Activated naive CD4-positive, alpha-beta T cell treated with anti-CD3 and anti-CD28 coated beads for 36 hours (primary cell): Measurements from ENCODE around the gene PPP6R1. TPM values are rescaled to one million over a fixed set of nuclear protein-coding genes. Genes with fewer than 3 reads are reported as not detected.
A peak's percentile ranks its signal among the peaks of the same experiment; 100 is the strongest.

Experiments
- CTCF ChIA-PET: fragments of 350-600 bp; sonication (Branson Sonifier 250); formaldehyde crosslinking; loops from one replicate; lab custom pipeline; 2021; ENCODE audit warnings: antibody characterized with exemption; lab: Charles Lee
- DNase-seq: peaks from one replicate; pipeline ENCODE4 v3.0.0-alpha.2; 2020
- H3K27ac Mint-ChIP-seq: one replicate; pipeline ENCODE4 v1.8.0; 2021; ENCODE audit warnings: mild to moderate bottlenecking, mixed read lengths
- H3K27me3 Mint-ChIP-seq: one replicate; pipeline ENCODE4 v1.8.0; 2021; ENCODE audit warnings: low read depth, mixed read lengths
- H3K36me3 Mint-ChIP-seq: one replicate; pipeline ENCODE4 v1.8.0; 2021; ENCODE audit warnings: low read depth, mixed read lengths
- H3K4me1 Mint-ChIP-seq: one replicate; pipeline ENCODE4 v1.8.0; 2021; ENCODE audit warnings: low read depth, mixed read lengths
- H3K4me3 Mint-ChIP-seq: one replicate; pipeline ENCODE4 v1.8.0; 2021; ENCODE audit warnings: mild to moderate bottlenecking, moderate library complexity, mixed read lengths
- H3K9me3 Mint-ChIP-seq: one replicate; pipeline ENCODE4 v1.8.0; 2021; ENCODE audit warnings: mixed read lengths
- intact Hi-C: fragments of 100-400 bp; cut with micrococcal nuclease; formaldehyde crosslinking; loops from one replicate; pipeline ENCODE4 v1.15.1; 2023
- total RNA-seq, 2 experiments: library from RNA; stranded (reverse); gene quantifications; one replicate each; pipeline ENCODE4 v1.2.3, GENCODE V29; 2021

The PPP6R1 gene
- total RNA-seq, 2 experiments from 2014 or later: 166 to 174 TPM

DNA sequence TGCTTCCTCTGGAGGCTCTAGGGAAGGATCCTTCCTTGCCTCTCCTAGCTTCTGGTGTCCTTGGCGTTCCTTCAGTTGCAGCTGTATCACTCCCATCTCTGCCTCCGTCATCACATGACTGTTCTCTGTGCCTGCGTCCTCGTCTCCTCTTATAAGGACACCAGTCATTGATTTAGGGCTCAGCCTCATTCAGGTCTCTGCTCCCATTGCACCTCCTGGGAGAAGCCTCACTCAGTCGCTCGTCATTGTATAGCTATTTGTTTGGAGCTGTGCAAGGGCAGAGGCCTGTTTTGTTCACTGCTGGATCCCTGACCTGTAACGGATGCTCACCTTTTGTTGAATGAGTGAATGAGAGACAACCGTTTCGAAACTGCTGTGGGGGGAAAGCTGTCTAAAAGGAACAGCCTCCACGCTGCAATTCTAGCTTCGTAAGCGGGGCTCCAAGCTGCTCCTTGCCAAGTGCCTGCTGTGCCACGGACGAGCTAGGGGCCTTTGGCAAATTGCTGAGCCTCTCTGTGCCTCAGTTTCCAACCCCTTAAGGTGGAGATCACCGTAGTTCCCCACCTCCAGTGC lies 42.2 kb upstream of the PPP6R1 start:
- Mint-ChIP-seq H3K27me3 (no peaks in the 10 kb centered on the region), H3K27ac (no peak overlapping the region)
- CTCF ChIA-PET: interaction anchor here (0.6 to 3.2 kb wide), 24 partner anchors 7 to 204 kb away, joined by 3 to 28 read pairs (median 4); partner anchors contain the start of genes BRSK1, HSPBP1, KMT5C and PPP6R1

DNA sequence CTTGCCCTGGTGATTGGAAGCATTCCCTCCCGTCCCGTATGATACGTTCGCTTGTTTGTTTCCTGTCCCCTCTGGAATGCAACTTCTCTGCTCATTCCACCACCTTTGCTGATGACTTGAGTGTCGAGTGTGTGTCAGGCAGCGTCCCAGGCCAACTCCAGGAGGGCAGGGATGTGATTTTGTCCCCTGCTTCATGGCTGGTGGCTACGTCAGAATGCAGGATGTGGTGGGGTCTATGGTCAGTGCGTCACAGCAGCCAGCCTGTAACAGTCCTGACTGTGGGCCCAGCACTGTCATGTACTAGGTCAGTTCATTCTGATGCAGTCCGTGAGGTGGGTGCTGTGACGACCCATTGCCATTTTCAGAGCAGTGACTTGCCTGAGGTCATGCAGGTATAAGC lies 41.2 kb upstream of the PPP6R1 start:
- H3K4me3 Mint-ChIP-seq: no peak overlapping the region
- no peak overlapping the region for H3K27ac Mint-ChIP-seq
- H3K36me3 Mint-ChIP-seq: no peaks in the 10 kb centered on the region
- H3K9me3 Mint-ChIP-seq: no peaks in the 10 kb centered on the region
- CTCF ChIA-PET: interaction anchor here (0.9 to 3.1 kb wide), 2 partner anchors 8 to 49 kb away, joined by 3 to 28 read pairs; no protein-coding TSS in a partner anchor
- H3K4me1 Mint-ChIP-seq: peaks cover 6% of the 10 kb centered on the region
- H3K27me3 Mint-ChIP-seq: no peaks in the 10 kb centered on the region
- intact Hi-C loops: loop anchor here (5.0 kb wide), 2 partner anchors 52 to 107 kb away; partner anchors contain the start of genes COX6B2 and UBE2S
- DNase-seq: no peak

More for the DNA sequence above, 42.2 kb upstream of the PPP6R1 start:
- Mint-ChIP-seq H3K4me1 (peaks cover 7% of the 10 kb centered on the region), H3K36me3 (no peaks in the 10 kb centered on the region), H3K4me3 (no peak overlapping the region), H3K9me3 (no peaks in the 10 kb centered on the region)
- intact Hi-C loops: loop anchor here (1.0 to 5.0 kb wide), 4 partner anchors 42 to 106 kb away; partner anchors contain the start of genes COX6B2, PPP6R1 and UBE2S
- no peak for DNase-seq

DNA sequence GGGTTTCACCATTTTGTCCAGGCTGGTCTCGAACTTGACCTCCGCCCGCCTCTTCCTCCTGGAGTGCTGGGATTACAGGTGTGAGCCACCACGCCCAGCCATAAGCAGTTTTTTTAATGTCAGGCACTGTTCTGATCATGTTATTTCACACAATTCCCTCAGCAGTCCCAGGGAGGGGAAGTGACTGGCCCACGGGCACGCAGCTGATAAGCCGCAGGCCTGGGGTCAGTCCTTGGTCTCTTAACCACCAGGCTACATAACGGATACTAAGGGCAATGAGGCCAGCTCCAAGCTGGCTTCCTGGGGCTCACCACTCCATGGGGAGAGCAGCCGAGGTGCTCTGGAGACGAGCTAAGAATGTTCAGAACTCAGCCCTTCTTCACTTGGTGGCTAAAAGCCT lies 38.5 kb upstream of the PPP6R1 start:
- Mint-ChIP-seq H3K4me3 (no peak overlapping the region), H3K36me3 (no peaks in the 10 kb centered on the region), H3K27ac (no peak overlapping the region), H3K4me1 (peaks cover 6% of the 10 kb centered on the region), H3K9me3 (no peaks in the 10 kb centered on the region), H3K27me3 (no peaks in the 10 kb centered on the region)
- intact Hi-C loops: no loop called here
- CTCF ChIA-PET: no interaction called here
- DNase-seq: no peak

DNA sequence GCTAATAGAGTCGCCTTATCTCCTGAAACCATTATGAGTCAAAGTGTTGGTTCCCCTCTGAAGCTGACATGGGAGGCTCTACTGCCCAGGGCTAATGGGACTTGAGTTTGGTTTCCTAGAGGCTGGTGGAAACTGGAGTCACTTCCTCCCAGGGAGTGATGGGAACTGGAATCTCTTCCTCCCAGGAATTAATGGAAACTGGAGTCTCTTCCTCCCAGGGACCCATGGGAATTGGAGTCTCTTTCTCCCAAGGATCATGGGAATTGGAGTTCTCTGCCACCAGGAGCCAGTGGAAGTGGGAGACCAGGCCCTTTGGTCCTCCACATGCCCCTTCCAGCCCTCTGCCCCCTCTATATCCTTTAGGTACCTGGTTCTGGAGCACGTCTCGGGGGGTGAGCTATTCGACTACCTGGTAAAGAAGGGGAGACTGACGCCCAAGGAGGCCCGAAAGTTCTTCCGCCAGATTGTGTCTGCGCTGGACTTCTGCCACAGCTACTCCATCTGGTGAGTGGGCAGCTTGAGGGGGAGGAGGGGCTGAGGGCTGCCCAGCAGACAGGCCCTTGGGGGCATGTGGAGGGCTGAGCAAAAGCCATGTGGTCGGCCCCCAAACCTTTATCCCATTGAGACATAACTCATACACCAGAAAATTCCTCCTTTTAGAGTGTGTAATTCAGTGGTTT lies 30.4 kb upstream of the PPP6R1 start:
- Mint-ChIP-seq H3K36me3 (no peaks in the 10 kb centered on the region), H3K4me3 (no peak overlapping the region), H3K9me3 (no peaks in the 10 kb centered on the region), H3K27me3 (no peaks in the 10 kb centered on the region), H3K27ac (no peak overlapping the region), H3K4me1 (peaks cover 4% of the 10 kb centered on the region)
- intact Hi-C loops: no loop called here
- no peak for DNase-seq
- CTCF ChIA-PET: no interaction called here

DNA sequence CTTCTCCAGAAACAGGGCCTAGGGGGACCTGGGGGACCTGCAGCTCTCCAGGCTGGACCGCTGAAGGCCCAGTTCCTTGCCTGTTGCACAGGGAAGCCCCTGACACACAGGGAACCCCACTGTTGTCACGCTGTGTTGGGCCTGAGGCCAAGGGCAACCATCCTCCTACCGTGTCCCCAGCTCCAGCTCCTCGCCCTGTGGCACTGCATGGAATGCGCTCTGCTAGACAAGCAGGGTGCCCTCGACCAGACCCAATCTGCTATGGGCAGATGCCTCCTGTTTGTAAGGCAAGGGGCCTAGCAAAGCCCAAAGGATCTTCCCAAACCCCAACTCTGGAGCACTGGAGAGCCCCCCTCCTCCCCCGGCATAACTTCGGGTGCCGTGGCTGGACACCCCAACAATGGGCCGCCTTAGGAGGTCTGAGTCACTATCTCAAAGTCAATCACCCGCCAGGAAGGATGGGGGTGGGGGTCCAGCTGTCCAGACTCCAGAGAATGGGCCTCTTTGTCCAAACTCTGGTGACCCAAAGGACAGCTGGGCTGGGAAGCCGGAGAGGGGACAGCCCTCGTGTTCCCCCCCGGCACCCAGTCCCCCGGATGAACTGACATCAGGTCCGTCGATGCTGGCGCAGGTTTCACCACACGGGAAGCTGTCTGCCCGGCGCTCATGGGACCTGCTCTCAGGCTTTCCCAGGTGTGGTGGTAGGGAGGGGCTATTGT lies 28.7 kb upstream of the PPP6R1 start:
- no peaks in the 10 kb centered on the region for H3K9me3 Mint-ChIP-seq

DNA sequence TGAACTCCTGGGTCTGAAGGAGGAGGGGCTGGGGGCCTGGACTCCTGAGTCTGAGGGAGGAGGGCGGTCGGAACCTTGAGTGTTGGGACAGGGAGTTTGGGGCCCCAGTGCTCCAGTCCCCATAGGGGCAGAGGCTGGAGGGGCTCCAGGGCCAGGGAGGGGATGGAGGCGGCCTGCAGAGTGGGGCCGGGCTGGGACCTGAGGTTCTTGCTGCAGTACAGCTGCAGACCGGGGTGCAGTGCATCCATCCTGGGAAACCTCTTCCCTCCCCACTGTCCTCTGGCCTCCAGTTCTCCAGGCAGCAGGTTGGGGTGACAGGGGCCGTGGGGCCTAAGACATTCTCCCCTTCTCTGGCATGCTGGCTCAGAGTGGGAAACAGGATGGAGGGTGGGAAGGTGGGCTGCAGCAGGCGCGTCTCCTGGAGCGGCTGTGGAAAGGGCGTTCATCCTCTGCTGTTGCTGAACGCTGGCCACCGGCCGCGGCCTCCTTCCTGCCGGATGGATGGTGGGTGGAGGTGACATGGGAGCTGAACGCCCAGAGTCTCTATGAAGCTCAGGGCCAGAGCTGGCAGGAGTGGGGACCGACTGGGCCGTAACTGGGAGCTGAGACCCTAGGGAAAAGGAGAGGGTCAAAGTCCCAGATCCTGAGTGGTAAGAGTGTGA lies 26.5 kb upstream of the PPP6R1 start:
- CTCF ChIA-PET: no interaction called here
- Mint-ChIP-seq H3K27me3 (no peaks in the 10 kb centered on the region), H3K9me3 (no peaks in the 10 kb centered on the region), H3K4me3 (no peak overlapping the region), H3K4me1 (peaks cover 16% of the 10 kb centered on the region), H3K27ac (no peak overlapping the region), H3K36me3 (no peaks in the 10 kb centered on the region)
- intact Hi-C loops: no loop called here
- DNase-seq: no peak

More for the DNA sequence above, 28.7 kb upstream of the PPP6R1 start:
- intact Hi-C loops: no loop called here
- no peak for DNase-seq
- CTCF ChIA-PET: interaction anchor here (0.7 to 1.7 kb wide), 3 partner anchors 14 to 97 kb away, joined by 3 to 4 read pairs (median 3); partner anchors contain the start of gene TMEM238
- no peaks in the 10 kb centered on the region for H3K36me3 Mint-ChIP-seq
- H3K4me3 Mint-ChIP-seq: no peak overlapping the region
- H3K4me1 Mint-ChIP-seq: peaks cover 9% of the 10 kb centered on the region
- no peaks in the 10 kb centered on the region for H3K27me3 Mint-ChIP-seq
- H3K27ac Mint-ChIP-seq: no peak overlapping the region

DNA sequence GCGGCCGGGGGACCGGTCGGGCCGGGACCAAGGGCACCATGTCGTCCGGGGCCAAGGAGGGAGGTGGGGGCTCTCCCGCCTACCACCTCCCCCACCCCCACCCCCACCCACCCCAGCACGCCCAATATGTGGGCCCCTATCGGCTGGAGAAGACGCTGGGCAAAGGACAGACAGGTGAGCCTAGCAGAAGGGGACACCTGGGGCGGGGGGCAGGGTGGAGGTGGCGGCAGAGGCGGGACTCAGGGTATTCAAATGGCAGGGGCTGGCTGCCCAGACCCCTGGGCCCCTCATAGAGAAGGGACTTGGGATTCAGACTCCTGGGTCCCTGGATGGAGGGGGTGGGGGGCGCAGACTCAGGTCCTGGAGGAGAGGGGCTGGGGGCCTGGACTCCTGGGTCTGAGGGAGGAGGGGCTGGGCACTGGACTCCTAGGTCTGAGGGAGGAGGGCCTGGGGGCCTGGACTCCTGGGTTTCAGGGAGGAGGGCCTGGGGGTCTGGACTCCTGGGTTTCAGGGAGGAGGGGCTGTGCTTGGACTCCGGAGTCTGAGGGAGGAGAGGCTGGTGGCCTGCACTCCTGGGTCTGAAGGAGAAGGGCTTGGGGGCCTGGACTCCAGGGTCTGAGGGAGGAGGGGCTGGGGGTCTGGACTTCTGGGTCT lies 25.7 kb upstream of the PPP6R1 start:
- intact Hi-C loops: loop anchor here (5.0 kb wide), 2 partner anchors 123 to 822 kb away; partner anchors contain the start of genes LENG9 and UBE2S
- H3K9me3 Mint-ChIP-seq: no peaks in the 10 kb centered on the region
- DNase-seq: no peak
- H3K4me1 Mint-ChIP-seq: peaks cover 23% of the 10 kb centered on the region
- CTCF ChIA-PET: interaction anchor here (1.3 kb wide), 1 partner anchor 17 kb away, joined by 4 read pairs; no protein-coding TSS in a partner anchor
- no peak overlapping the region for H3K4me3 Mint-ChIP-seq
- peaks cover 3% of the 10 kb centered on the region for H3K36me3 Mint-ChIP-seq
- no peaks in the 10 kb centered on the region for H3K27me3 Mint-ChIP-seq
- H3K27ac Mint-ChIP-seq: no peak overlapping the region

DNA sequence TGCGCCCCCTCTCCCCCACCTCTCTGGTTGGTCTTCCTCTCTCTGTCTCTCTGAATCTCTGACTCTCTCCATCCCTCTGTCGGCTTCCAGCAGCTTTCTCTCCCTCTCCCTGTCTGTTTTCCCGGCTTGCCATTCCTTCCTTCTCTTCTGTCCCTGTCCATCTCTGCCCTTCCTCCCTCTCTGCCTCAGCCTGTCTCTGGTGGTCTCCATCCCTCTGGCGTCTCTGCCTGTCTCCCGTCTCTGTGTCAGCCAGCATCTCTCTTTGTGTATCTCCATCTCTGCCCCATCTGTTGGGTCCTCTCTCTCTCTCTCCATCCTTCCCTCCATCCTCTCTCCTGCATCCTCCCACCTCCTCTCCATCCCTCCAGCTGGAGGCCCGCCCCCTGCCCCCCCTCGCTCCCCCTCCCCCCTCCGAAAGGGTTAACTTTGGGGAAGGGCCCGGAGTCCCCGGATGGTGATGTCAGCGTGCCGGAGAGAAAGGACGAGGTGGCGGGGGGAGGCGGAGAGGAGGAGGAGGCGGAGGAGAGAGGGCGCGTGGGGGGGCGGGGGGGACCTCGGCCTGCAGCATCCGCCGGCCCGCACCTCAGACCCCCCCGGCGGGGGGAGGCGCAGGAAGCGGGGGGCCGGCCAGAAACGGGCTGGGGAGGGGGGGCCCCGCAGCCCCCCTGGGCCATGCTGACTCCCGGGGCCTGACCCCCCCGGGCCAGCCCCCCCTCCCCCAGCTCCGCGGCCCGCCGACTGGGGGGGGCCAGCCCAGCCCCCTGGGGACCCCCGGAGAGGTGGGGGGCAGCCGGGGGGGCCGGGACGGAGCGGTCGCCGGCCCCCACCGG lies 24.9 kb upstream of the PPP6R1 start, which contains the start of gene BRSK1:
Gene BRSK1, plus strand, starts transcription at position 450 of the 830 bp plus-strand sequence. CDS start 446 bp downstream, outside the sequence.
- H3K36me3 Mint-ChIP-seq: peaks cover 3% of the 10 kb centered on the region
- no peak within 1 kb of the TSS for H3K27ac Mint-ChIP-seq
- intact Hi-C loops: loop anchor here (5.0 kb wide), 2 partner anchors 124 to 821 kb away; partner anchors contain the start of genes LENG9 and UBE2S
- CTCF ChIA-PET: interaction anchor here (1.3 kb wide), 1 partner anchor 18 kb away, joined by 4 read pairs; no protein-coding TSS in a partner anchor
- H3K27me3 Mint-ChIP-seq: no peaks in the 10 kb centered on the region
- DNase-seq: peak; percentile 71
- peaks cover 26% of the 10 kb centered on the region for H3K4me1 Mint-ChIP-seq
- no peaks in the 10 kb centered on the region for H3K9me3 Mint-ChIP-seq
- peak within 1 kb of the TSS; percentile 35 for H3K4me3 Mint-ChIP-seq

DNA sequence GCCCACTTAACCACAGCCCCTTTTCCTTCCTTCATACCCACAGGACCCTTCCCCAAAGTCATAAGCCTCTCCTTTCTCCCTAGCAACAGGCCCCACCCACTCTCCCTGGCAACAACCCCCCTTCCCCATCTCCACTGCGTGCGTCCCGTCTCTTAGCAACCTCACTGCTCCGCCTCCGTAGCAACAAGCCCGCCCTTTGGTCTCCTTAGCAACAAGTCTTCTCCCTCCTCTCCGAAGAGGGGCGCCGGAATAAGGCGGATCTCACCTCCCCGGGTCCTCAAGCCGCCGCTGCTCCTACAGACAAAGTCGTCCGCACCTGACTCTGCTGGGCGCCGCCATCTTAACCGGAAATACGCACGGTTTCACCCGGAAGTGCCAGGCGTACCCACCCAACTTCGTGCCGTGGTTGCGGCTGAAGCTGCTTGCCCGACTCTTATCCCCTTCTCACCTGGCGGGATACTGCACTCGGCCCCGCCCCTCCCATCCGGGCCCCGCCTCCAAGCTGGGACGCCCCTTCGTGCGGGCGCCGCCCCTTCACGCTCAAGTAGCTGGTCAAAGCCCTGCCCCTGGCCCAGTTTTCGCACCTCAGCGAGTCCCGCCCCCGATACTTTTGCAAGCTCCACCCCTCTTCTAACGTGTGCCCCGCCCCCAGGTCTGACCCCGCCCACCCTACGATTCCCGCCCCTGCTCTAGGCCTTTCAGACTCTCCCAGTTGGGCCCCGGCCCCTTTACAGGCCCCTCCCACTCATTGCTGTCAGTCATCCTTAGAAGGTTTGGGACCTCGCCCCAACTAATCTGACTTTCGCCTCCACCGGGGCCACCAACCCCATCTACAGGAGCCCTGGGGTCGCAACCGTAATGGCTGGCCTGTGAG lies 21.2 kb upstream of the PPP6R1 start, which contains the start of gene HSPBP1:
Gene HSPBP1, minus strand, starts transcription at position 341 of the 874 bp plus-strand sequence. CDS start 502 bp downstream, outside the sequence.
- peak; percentile 97 for DNase-seq
- peak within 1 kb of the TSS; percentile 93 for H3K27ac Mint-ChIP-seq
- H3K27me3 Mint-ChIP-seq: no peaks in the 10 kb centered on the region
- H3K4me3 Mint-ChIP-seq: peak within 1 kb of the TSS; percentile 100
- peaks cover 5% of the 10 kb centered on the region for H3K36me3 Mint-ChIP-seq
- CTCF ChIA-PET: interaction anchor here (0.6 to 1.3 kb wide), 4 partner anchors 21 to 174 kb away, joined by 3 to 4 read pairs (median 4); no protein-coding TSS in a partner anchor
- H3K9me3 Mint-ChIP-seq: no peaks in the 10 kb centered on the region
- intact Hi-C loops: loop anchor here (1.0 to 5.0 kb wide), 8 partner anchors 21 to 818 kb away; partner anchors contain the start of genes KMT5C, LENG9, PPP1R12C and PPP6R1
- peaks cover 28% of the 10 kb centered on the region for H3K4me1 Mint-ChIP-seq

DNA sequence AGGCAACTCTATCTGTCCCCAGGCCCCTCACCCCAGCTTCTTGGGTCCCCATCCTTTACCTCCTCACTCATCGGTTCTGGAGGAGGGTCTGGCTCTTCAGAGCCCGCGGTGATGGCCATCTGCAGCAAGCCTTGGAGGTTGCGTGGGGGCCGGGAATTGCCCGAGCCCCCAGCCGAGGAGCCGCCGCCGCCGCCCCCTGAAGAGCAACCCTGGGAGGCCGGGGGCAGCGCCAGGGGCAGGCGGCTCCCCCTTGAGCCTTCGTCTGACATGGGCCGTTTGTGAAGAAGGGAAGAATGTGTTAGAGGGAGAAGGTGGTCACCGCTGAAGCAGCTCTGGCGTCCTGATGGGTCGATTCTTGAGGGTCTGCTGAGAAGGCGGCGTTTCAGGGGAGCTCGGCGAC lies 20.5 kb upstream of the PPP6R1 start:
- intact Hi-C loops: no loop called here
- Mint-ChIP-seq H3K27ac (peak overlapping the region; percentile 93), H3K4me1 (peaks cover 28% of the 10 kb centered on the region), H3K27me3 (no peaks in the 10 kb centered on the region), H3K36me3 (peaks cover 5% of the 10 kb centered on the region), H3K4me3 (peak overlapping the region; percentile 100), H3K9me3 (no peaks in the 10 kb centered on the region)
- CTCF ChIA-PET: interaction anchor here (0.6 to 1.3 kb wide), 3 partner anchors 22 to 174 kb away, joined by 3 to 4 read pairs (median 4); no protein-coding TSS in a partner anchor
- no peak for DNase-seq
